C4-2B (cell line): ENCODE data around the gene B4GALNT4.
A peak's percentile ranks its signal among the peaks of the same experiment; 100 is the strongest.
"Not testable (repeated sequence)": the region's sequence is repeated elsewhere in the genome, so short reads cannot be mapped to it uniquely, and the experiment has no call there.

Experiments
- H3K27ac ChIP-seq: fragments of 450-650 bp; 2 replicates; pipeline ENCODE4 v1.5.1; 2017
- ZFX ChIP-seq: fragments of 450-650 bp; IDR thresholded peaks from 2 replicates; pipeline ENCODE4 v1.6.1; 2017
- TF ChIP-seq, protein P1 (sequence below): fragments of 450-650 bp; conservative IDR thresholded peaks from 2 replicates; pipeline ENCODE4 v1.5.1; 2017; ENCODE audit warnings: mild to moderate bottlenecking

The B4GALNT4 gene

DNA sequence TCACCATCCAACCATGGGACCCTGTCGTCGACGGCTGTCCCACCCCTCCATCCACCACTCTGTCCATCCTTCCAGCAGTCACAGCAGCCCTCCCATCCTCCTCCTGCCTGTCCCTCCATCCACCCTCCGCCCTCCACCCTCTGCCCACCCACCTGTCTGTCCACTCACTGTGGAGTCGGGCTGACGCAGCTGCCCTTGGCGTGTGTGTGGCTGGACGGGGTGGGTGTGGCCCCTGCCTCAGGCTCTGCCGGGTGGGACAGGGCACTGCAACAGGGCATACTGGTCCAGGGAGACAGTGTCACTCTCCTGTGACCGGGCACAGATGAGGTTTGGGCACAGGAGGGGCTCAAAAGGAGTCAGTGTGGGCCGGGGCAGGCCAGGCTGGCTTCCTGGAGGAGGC lies 26.6 kb downstream of the B4GALNT4 start:
- peak overlapping the region; percentile 93 for H3K27ac ChIP-seq
- TF ChIP-seq ZFX, result no peak
- TF ChIP-seq, protein P1, sequence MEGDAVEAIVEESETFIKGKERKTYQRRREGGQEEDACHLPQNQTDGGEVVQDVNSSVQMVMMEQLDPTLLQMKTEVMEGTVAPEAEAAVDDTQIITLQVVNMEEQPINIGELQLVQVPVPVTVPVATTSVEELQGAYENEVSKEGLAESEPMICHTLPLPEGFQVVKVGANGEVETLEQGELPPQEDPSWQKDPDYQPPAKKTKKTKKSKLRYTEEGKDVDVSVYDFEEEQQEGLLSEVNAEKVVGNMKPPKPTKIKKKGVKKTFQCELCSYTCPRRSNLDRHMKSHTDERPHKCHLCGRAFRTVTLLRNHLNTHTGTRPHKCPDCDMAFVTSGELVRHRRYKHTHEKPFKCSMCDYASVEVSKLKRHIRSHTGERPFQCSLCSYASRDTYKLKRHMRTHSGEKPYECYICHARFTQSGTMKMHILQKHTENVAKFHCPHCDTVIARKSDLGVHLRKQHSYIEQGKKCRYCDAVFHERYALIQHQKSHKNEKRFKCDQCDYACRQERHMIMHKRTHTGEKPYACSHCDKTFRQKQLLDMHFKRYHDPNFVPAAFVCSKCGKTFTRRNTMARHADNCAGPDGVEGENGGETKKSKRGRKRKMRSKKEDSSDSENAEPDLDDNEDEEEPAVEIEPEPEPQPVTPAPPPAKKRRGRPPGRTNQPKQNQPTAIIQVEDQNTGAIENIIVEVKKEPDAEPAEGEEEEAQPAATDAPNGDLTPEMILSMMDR, result no peak

DNA sequence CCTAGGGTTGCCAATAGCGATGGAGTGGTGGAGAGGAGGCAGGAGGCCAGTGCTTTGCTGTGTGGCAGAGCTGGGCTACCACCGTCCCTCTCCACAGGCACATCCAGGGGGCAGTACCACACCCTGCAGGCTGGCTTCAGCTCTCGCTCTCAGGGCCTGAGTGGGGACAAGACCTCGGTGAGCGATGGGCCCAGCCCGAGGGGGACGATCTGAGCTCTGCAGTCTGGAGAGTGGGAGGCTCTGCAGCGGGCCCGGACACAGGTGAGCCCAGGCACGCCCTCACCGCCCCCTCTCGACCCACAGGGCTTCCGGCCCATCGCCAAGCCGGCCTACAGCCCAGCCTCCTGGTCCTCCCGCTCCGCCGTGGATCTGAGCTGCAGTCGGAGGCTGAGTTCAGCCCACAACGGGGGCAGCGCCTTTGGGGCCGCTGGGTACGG lies 27.2 kb downstream of the B4GALNT4 start:
- peak overlapping the region; percentile 93 for H3K27ac ChIP-seq
- TF ChIP-seq, protein P1, result no peak; the same call in 1 of the 2 replicates
- no peak for TF ChIP-seq ZFX

DNA sequence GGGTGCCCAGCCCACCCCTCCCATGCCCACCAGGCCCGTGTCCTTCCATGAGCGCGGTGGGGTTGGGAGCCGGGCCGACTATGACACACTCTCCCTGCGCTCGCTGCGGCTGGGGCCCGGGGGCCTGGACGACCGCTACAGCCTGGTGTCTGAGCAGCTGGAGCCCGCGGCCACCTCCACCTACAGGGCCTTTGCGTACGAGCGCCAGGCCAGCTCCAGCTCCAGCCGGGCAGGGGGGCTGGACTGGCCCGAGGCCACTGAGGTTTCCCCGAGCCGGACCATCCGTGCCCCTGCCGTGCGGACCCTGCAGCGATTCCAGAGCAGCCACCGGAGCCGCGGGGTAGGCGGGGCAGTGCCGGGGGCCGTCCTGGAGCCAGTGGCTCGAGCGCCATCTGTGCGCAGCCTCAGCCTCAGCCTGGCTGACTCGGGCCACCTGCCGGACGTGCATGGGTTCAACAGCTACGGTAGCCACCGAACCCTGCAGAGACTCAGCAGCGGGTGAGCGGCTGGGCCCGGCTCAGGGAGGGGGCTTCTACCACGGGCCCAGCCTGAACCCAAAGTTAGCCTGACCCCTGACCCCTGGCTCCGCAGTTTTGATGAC lies 27.7 kb downstream of the B4GALNT4 start:
- TF ChIP-seq ZFX, result no peak
- TF ChIP-seq, protein P1, result no peak
- no peak overlapping the region for H3K27ac ChIP-seq

DNA sequence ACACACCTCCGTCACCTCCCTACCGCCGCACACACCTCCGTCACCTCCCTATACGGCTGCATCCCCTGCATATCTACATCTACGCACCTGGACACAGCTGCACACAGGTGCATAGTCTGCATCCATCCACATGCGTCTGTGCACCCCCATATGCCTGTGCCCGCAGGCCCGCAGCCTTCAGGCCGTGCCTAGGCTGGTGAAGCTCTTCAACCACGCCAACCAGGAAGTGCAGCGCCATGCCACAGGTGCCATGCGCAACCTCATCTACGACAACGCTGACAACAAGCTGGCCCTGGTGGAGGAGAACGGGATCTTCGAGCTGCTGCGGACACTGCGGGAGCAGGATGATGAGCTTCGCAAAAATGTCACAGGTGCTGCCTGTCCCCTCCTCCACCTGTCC lies 29.5 kb downstream of the B4GALNT4 start:
- no peak overlapping the region for H3K27ac ChIP-seq
- TF ChIP-seq, protein P1, result no peak
- no peak for TF ChIP-seq ZFX

DNA sequence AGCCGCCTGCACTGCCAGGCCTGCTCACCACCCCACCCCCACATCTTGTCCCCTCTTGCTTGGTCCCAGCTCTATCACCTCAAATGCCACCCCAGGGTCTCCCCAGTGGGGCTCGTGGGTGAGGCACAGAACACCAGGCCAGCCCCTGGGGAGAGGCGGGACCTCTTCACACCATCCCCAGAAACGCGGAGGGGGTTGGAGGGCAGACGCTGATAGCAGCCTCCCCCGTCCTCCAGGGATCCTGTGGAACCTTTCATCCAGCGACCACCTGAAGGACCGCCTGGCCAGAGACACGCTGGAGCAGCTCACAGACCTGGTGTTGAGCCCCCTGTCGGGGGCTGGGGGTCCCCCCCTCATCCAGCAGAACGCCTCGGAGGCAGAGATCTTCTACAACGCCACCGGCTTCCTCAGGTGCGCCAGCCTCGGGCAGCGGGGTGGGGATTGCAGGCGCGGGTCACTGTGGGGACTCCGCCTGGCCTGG lies 30.5 kb downstream of the B4GALNT4 start:
- no peak overlapping the region for H3K27ac ChIP-seq
- TF ChIP-seq, protein P1, result no peak
- TF ChIP-seq ZFX, result no peak

DNA sequence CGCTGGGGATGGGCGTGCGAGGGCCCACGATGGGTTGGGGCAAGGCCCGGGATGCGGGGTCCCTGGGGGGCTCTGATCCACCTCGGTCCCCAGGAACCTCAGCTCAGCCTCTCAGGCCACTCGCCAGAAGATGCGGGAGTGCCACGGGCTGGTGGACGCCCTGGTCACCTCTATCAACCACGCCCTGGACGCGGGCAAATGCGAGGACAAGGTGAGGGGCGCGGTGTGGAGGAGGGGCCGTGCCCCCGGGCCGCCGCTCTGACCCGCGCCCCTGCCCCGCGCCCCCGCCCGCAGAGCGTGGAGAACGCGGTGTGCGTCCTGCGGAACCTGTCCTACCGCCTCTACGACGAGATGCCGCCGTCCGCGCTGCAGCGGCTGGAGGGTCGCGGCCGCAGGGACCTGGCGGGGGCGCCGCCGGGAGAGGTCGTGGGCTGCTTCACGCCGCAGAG lies 31.0 kb downstream of the B4GALNT4 start:
- no peak for TF ChIP-seq ZFX
- TF ChIP-seq, protein P1, result no peak
- H3K27ac ChIP-seq, result no peak overlapping the region

DNA sequence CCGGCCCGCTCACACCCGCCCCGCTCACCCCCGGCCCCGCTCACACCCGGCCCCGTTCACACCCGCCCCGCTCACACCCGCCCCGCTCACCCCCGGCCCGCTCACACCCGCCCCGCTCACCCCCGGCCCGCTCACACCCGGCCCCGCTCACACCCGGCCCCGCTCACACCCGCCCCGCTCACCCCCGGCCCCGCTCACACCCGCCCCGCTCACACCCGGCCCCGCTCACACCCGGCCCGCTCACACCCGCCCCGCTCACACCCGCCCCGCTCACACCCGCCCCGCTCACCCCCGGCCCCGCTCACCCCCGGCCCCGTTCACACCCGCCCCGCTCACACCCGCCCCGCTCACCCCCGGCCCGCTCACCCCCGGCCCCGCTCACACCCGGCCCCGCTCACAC lies 31.9 kb downstream of the B4GALNT4 start:
- H3K27ac ChIP-seq, result not testable (repeated sequence)
